ENCODE results near the gene LTBP4.

DNA sequence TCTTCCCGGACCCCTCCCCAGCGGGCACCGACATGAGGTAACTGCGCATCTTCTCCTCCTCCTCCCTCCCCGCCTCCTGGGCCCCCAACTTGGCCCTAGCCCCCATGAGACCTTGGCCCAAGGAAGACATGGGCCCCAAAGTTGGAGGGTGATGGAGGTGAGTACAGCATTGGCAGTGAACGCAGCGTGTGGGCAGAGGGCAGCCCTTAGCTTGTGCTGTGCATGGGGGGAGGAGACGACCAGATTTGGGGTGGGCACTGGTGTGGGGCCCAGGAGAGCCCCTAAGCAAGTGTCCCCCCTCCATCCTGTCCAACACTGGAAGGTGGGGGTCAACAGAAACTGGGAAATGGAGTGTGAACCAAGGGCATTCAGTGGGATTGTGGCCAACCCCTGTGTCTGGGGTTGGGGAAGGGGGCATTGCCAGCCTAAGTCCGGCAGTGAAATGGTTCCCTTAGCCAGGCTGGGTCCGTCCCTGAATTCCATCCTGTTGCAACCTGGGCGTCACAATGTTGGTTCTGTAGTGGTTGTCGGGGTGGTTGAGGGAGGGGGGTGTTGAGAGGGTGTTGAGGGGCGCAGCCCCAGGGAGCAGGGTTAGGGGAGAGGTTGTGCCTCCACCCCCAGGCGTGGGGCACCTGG lies 65.8 kb downstream of the LTBP4 start:
- TF ChIP-seq, protein P1, sequence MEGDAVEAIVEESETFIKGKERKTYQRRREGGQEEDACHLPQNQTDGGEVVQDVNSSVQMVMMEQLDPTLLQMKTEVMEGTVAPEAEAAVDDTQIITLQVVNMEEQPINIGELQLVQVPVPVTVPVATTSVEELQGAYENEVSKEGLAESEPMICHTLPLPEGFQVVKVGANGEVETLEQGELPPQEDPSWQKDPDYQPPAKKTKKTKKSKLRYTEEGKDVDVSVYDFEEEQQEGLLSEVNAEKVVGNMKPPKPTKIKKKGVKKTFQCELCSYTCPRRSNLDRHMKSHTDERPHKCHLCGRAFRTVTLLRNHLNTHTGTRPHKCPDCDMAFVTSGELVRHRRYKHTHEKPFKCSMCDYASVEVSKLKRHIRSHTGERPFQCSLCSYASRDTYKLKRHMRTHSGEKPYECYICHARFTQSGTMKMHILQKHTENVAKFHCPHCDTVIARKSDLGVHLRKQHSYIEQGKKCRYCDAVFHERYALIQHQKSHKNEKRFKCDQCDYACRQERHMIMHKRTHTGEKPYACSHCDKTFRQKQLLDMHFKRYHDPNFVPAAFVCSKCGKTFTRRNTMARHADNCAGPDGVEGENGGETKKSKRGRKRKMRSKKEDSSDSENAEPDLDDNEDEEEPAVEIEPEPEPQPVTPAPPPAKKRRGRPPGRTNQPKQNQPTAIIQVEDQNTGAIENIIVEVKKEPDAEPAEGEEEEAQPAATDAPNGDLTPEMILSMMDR (IDR thresholded peaks at IDR 0.05), result no peak
- no peak for TF ChIP-seq EZH2 (IDR thresholded peaks at IDR 0.05; ENCODE audit: borderline replicate concordance, insufficient read depth, low read depth, low read length, poor library complexity, severe bottlenecking)
